ENCODE results near the gene ZNF154.
A peak's percentile ranks its signal among the peaks of the same experiment; 100 is the strongest.
"Not testable (repeated sequence)": the region's sequence is repeated elsewhere in the genome, so short reads cannot be mapped to it uniquely, and the experiment has no call there.

The ZNF154 gene

GRCh38 chr19:57708641-57709361 is at the start of gene ZNF154:
ZNF154 (minus strand) TSS chr19:57709204; CDS start chr19:57708971, 233 bp downstream.
- DNase-seq (ENCODE audit: low read depth in 3 of 3) = no peak

- DNase-seq (ENCODE audit: low read depth in 3 of 3) = no peak
These were observed 48.9 kb upstream of the ZNF154 start for GRCh38 chr19:57757941-57758340.

GRCh38 chr19:57755031-57755430 is 46.0 kb upstream of the ZNF154 start:
- no peak for DNase-seq (ENCODE audit: low read depth in 3 of 3)

GRCh38 chr19:57754091-57754673 is 45.2 kb upstream of the ZNF154 start:
- DNase-seq (ENCODE audit: low read depth in 3 of 3) = no peak

- no peak for DNase-seq (ENCODE audit: low read depth in 3 of 3)
These were observed 39.0 kb upstream of the ZNF154 start for GRCh38 chr19:57748029-57748428.

- DNase-seq (ENCODE audit: low read depth in 3 of 3) = no peak
These were observed 38.4 kb upstream of the ZNF154 start for GRCh38 chr19:57747472-57747807.

- peak; percentile 40 to 63 (median 62) for DNase-seq (ENCODE audit: low read depth in 3 of 3)
These were observed 37.8 kb upstream of the ZNF154 start, which contains the start of gene ZNF776 for GRCh38 chr19:57746580-57747471. ZNF776 (plus strand) TSS chr19:57746815; CDS start chr19:57747059, 244 bp downstream.

GRCh38 chr19:57738770-57739169 is 29.8 kb upstream of the ZNF154 start:
- not testable (repeated sequence) for DNase-seq (ENCODE audit: low read depth in 3 of 3)

GRCh38 chr19:57738320-57738719 is 29.3 kb upstream of the ZNF154 start:
- peak in 1 of 3 experiments; percentile 21 for DNase-seq (ENCODE audit: low read depth in 3 of 3)

GRCh38 chr19:57720878-57721277 is 11.9 kb upstream of the ZNF154 start:
- no peak for DNase-seq (ENCODE audit: low read depth in 3 of 3)

GRCh38 chr19:57719901-57720519 is 11.0 kb upstream of the ZNF154 start:
- DNase-seq (ENCODE audit: low read depth in 3 of 3) = no peak

- no peak for DNase-seq (ENCODE audit: low read depth in 3 of 3)
These were observed 10.4 kb upstream of the ZNF154 start for GRCh38 chr19:57719424-57719823.

- no peak for DNase-seq (ENCODE audit: low read depth in 3 of 3)
These were observed 3.2 kb upstream of the ZNF154 start for GRCh38 chr19:57712222-57712621.

GRCh38 chr19:57709616-57710015 is 612 bp upstream of the ZNF154 start:
- DNase-seq (ENCODE audit: low read depth in 3 of 3) = no peak

- DNase-seq (ENCODE audit: low read depth in 3 of 3) = no peak
These were observed 2.7 kb downstream of the ZNF154 start for GRCh38 chr19:57706346-57706745.

- no peak for DNase-seq (ENCODE audit: low read depth in 3 of 3)
These were observed 7.4 kb downstream of the ZNF154 start for GRCh38 chr19:57701625-57702024.

GRCh38 chr19:57689750-57690149 is 19.3 kb downstream of the ZNF154 start:
- no peak for DNase-seq (ENCODE audit: low read depth in 3 of 3)

- DNase-seq (ENCODE audit: low read depth in 3 of 3) = no peak
These were observed 20.8 kb downstream of the ZNF154 start for GRCh38 chr19:57688011-57688763.

GRCh38 chr19:57687363-57688010 is 21.5 kb downstream of the ZNF154 start:
- DNase-seq (ENCODE audit: low read depth in 3 of 3) = no peak

GRCh38 chr19:57686727-57687126 is 22.3 kb downstream of the ZNF154 start:
- DNase-seq (ENCODE audit: low read depth in 3 of 3) = no peak

Measured in stimulated activated CD4-positive, alpha-beta T cell treated with anti-CD3 and anti-CD28 coated beads, TNF-alpha, amount 100 ng/mL, for 4 hours (primary cell).